Measurements from ENCODE around the gene DNAJB7.

GRCh38 chr22:40894417-40894816, 32.5 kb upstream of the DNAJB7 start:
- TF ChIP-seq CTCF (conservative IDR thresholded peaks at IDR 0.05): no peak
- no peak for TF ChIP-seq ZFX (IDR thresholded peaks at IDR 0.05)
